GM19193 (cell line): ENCODE results near the gene LPP.

Experiments
- POLR2A ChIP-seq: IDR thresholded peaks from 4 replicates; pipeline ENCODE4 v1.6.1; 2011; ENCODE audit not compliant: insufficient read depth, insufficient read length; ENCODE audit errors: extremely low read depth

Gene LPP

DNA sequence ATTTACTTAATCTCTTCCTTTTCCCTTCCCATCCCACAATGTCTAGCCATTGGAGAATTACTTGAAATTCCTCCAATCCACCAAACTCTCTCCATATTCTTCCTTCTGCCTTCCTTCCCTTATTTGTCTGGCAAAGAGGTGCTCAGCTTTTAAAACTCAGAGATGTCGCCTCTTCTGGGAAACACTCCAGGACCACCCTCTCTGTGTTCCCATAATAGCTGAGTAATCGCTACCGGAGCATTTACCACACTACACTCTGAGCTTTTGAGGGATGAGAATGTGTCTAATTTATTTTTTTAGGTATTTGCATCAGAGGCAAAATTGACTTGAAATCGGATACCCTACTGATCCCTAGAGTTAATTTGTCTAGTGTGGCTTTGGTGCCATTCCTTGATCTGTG lies 772.2 kb downstream of the LPP start:
- no peak for TF ChIP-seq POLR2A

DNA sequence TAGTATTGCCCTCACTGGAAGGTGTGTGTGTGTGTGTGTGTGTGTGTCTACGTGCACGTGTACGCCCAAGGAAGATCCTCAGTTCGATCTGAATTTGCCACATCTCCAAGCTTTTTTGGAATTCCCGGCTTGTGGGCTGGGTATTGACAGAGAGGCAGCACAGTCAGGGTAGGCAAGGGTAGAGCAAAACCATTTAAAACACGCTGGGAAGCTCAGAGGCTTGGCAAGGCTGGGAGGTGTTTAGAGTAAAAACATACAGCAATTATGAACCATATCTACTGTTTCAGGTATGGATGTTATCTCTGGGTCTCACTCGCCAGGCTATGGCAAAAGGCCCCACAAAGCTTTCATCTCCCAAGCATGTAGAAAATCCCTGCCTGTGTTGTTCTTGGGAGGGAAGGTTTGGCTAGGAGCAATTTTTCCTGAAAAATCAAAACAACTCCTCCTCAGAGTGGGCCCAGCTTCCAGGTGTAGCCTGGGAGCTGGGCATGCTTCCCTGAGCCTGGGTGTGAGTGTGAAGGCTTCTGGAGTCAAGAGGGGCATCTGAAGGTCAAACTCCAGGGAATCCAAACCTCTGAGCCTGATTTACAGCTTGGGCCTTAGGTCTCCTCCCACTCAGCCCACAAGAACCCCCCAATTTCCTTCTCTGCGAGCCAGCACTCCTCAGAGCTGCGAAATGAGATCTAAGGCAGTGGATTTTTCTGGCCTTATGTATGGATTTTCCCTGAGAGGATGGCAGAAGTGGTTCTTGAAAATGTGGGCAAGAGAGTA lies 773.0 kb downstream of the LPP start:
- no peak for TF ChIP-seq POLR2A

DNA sequence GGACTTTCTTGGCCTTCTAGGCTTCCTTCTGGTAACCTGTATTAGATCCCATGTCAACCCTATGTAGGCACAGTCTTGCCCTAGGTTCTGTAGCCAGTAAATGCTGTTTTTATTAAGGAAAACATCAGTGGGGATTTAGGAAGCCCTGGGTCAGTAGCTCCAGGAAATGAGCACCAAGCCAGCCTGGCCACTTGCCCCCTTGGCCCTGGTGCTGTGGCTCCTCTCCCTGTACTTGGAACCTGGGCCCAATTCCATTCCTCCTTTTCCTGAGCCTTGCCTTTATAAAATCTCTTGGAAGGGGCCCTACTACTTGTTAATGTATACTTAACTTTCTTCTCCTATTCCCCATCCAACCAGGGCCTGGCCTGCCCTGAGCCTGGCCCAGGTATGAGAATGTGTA lies 774.0 kb downstream of the LPP start:
- no peak for TF ChIP-seq POLR2A

DNA sequence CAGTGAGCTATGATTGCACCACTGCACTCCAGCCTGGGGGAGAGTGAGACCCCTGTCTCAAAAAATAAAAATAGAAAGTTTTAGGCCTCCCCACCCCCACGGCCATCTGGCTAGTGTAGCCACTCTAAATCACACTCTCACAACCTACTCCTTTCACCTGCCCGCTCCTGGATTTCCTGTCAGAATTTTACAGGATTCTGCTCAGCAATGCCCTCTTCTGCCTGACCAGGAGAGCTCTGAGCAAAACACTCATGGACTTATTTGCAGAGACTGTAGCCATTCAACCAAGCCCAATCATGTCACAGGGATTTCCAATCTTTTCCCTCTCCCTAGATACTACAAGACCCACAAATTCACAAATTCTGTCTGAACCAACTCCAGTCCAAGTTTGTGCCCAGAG lies 775.2 kb downstream of the LPP start:
- no peak for TF ChIP-seq POLR2A

DNA sequence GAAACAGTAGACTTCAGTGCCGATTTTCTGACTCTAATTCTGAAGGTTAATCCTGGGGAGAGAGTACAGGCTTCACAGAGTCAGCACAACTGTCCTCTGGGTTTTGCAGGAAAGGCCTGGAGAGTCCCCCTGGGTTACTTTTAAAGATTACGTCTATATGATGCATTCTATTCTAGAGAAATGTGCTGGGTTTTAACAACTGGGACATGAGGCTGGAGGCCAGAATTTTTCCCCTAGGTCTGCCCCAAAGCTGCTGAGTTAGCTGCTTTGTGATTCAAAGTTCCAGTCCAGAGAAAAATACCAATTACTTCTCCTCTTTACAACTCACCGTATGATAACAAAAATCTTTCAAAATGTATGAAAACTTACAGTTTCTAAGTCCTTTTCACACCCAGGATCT lies 777.1 kb downstream of the LPP start:
- no peak for TF ChIP-seq POLR2A

DNA sequence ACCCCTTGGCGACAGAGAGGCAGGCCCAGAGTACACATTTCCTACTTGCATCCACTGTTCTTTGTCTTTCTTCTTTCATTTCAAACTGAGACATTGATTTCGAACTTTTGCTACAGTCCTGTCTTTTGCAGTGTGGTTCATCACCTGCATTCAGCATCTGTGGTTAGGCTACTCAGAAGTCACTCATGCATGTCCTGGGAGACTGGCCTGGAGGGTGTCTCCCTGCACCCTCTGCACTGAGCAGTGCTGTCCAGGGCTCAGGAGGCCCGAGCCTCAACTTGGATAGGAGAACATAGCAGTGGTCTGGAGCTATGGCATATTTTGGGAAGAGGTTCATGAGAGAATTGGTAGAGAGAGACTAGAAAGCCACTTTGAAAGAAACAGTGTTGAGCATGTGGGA lies 777.6 kb downstream of the LPP start:
- TF ChIP-seq POLR2A = no peak

DNA sequence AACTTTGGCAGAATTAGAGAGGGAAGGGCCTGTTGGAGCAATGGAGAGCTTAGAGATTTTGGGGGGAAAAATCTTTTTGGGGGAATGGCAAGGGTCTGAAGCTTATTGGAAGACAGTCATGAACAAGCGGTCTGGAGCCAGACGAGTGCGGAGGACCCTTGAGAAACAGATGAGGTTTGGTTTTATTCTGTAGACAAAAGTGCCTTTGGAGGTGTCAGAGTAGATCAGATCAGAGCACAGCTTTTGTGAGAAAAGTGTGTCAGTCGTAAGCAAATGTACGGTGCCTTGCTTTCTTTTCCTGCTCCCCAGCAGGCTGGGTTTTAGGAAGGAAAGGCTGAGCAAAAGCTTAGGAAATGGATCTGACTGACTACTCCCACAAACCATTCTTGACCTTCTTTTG lies 781.0 kb downstream of the LPP start:
- no peak for TF ChIP-seq POLR2A

DNA sequence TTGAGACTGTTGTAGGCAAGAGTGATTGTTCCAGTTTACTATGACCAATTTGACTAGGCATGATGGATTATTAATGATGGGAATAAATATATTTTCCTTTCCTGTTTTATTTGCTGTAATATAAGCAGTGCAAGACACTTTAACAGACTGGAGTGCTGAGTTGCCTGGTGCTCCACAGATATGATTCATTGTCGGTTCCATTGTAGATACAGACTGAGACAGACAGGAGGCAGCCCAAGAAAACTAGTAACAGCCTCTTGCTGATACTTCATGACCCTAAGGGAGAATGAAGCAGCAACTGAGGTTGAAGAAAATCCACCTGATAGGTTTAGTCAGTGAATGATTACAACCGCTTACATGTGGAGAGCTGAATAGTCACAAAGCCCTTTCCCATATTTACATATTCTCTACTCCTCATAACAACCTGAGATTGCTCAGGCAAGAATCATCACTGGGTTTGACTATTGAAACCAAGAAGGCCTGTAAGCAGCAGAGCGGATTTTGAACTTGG lies 782.7 kb downstream of the LPP start:
- no peak for TF ChIP-seq POLR2A

DNA sequence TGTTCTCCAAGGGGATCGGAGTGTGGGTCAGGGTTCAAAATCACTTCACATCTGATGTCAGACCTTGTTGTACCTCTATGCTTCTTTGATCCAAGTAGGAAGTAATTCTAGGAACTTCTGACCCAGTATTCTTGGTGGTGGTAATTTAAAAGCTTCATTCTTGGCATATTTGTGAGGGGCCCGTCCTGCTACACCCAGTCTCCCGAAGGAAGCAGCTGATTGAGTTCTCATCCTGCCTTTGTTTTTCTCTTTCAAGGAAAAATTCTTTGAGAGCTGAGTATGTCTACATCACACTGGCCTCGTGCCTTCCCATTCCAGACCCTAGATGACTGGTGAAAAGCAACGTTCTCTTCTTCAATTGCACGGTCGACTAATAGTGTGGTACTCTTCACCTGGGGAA lies 783.4 kb downstream of the LPP start:
- TF ChIP-seq POLR2A = no peak

DNA sequence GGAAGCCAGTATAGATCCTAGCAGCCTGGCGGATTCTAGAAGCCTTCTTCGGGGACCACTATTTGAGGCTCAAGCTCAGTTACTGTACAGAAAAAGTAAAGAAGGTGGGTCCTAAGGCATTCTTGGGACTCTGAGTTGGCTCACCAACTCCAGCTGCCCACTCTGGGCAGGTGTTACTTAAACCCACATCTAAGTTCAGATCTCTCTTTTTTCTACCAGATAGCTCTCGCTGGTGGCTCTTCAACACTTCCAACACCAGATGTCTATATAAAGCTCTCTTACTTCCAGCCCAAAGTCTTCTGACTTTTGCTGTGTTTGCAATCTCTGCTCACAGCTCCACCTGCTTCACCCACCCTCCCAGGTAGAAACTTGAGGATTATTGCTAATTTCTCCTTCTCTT lies 785.0 kb downstream of the LPP start:
- TF ChIP-seq POLR2A = no peak

DNA sequence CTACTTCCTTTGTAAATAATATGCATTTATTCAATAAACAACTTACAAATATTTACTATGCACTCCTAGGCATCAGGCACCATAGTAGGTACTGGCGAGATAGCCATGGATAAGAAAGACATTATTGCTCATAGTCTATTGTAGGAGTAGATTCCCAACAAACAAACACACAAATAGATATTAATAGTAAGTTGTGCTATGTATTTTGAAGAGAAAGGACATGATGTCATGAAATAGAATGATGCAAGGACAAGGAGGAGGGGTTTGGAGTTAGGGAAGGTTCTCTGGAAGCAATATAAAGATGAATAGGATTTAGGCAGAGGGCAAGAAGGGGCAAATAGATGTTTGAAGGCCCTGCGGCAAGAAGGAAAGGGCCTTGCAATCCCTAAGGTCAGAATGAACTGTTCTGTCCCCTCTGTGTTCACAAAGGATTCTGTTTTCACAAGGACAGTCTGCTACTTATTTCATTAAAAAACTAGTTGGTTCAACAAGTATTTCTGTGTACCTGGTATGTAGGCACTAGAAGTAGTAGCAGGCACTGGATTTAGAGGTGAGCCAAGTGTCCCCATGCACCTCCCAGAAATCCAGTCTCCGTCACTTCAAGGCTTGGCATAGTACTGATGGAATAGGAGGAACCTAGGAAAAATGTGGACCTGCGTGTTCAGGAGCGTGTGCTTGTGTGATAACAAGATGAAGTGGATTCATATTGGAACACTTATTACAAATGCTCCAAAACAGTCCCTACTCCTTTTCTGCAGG lies 786.0 kb downstream of the LPP start:
- no peak for TF ChIP-seq POLR2A
